Brain microvascular endothelial cell (primary cell): Measurements from ENCODE around the gene STT3B.
A peak's percentile ranks its signal among the peaks of the same experiment; 100 is the strongest.

ENCODE experiments used
- DNase-seq: peaks from one replicate; pipeline ENCODE4 v3.0.0-alpha.2; 2020
- H3K27ac ChIP-seq: fragments of 250-450 bp; sonication (Bioruptor Pico); 2 replicates; pipeline ENCODE4 v1.5.1; 2020; ENCODE audit warnings: mild to moderate bottlenecking, moderate library complexity
- H3K27me3 ChIP-seq: fragments of 250-450 bp; sonication (Bioruptor Pico); replicated peaks from 2 replicates; pipeline ENCODE4 v1.5.1; 2020; ENCODE audit warnings: mild to moderate bottlenecking
- H3K36me3 ChIP-seq: fragments of 250-450 bp; sonication (Bioruptor Pico); replicated peaks from 2 replicates; pipeline ENCODE4 v1.5.1; 2020; ENCODE audit warnings: mild to moderate bottlenecking
- H3K4me3 ChIP-seq: 2 replicates; pipeline ENCODE4 v1.5.1; 2011; ENCODE audit warnings: low read depth, mild to moderate bottlenecking, control low read depth, low read length, moderate library complexity
- CTCF ChIP-seq: IDR thresholded peaks from 2 replicates; pipeline ENCODE4 v1.5.1; 2011; ENCODE audit warnings: low read depth, mild to moderate bottlenecking, moderate library complexity, low read length, control low read depth, inconsistent platforms; ENCODE audit errors: missing control alignments
- in situ Hi-C: cut with HindIII; loops from 2 replicates; pipeline ENCODE4 v1.10.0; 2017; ENCODE audit warnings: low sequenced_read_pairs, low pct_ligation_motif_present

Gene STT3B

GRCh38 chr3:31532587-31533168 lies at the start of gene STT3B:
Gene STT3B (plus strand): TSS chr3:31532925. CDS start chr3:31532999, 74 bp downstream.
- peak; percentile 60 for DNase-seq
- no peaks in the 10 kb centered on the region for H3K36me3 ChIP-seq
- no peaks in the 10 kb centered on the region for H3K27me3 ChIP-seq
- no peak for TF ChIP-seq CTCF
- H3K27ac ChIP-seq = peak within 1 kb of the TSS; percentile 98
- in situ Hi-C loops = no loop called here
- H3K4me3 ChIP-seq = peak within 1 kb of the TSS; percentile 82

GRCh38 chr3:31483776-31484175 lies 48.9 kb upstream of the STT3B start:
- no peaks in the 10 kb centered on the region for H3K36me3 ChIP-seq
- H3K4me3 ChIP-seq = no peak overlapping the region
- in situ Hi-C loops = no loop called here
- H3K27me3 ChIP-seq = peaks cover 15% of the 10 kb centered on the region
- no peak for DNase-seq
- no peak overlapping the region for H3K27ac ChIP-seq
- no peak for TF ChIP-seq CTCF

GRCh38 chr3:31485196-31485595 lies 47.5 kb upstream of the STT3B start:
- in situ Hi-C loops = no loop called here
- peaks cover 10% of the 10 kb centered on the region for H3K27me3 ChIP-seq
- H3K27ac ChIP-seq = no peak overlapping the region
- no peaks in the 10 kb centered on the region for H3K36me3 ChIP-seq
- DNase-seq = no peak
- no peak overlapping the region for H3K4me3 ChIP-seq
- no peak for TF ChIP-seq CTCF

GRCh38 chr3:31486865-31487533 lies 45.7 kb upstream of the STT3B start:
- peaks cover 3% of the 10 kb centered on the region for H3K27me3 ChIP-seq
- H3K36me3 ChIP-seq = no peaks in the 10 kb centered on the region
- no peak overlapping the region for H3K4me3 ChIP-seq
- no peak overlapping the region for H3K27ac ChIP-seq
- no peak for DNase-seq
- no peak for TF ChIP-seq CTCF
- in situ Hi-C loops = no loop called here

GRCh38 chr3:31488475-31489017 lies 44.2 kb upstream of the STT3B start:
- DNase-seq = no peak
- in situ Hi-C loops = no loop called here

More at GRCh38 chr3:31488475-31489017, 44.2 kb upstream of the STT3B start:
- no peaks in the 10 kb centered on the region for H3K36me3 ChIP-seq
- H3K27ac ChIP-seq = no peak overlapping the region
- TF ChIP-seq CTCF = no peak
- H3K27me3 ChIP-seq = no peaks in the 10 kb centered on the region
- no peak overlapping the region for H3K4me3 ChIP-seq
